ENCODE data around the gene C17orf114.
A peak's percentile ranks its signal among the peaks of the same experiment; 100 is the strongest.

C17orf114 gene

DNA sequence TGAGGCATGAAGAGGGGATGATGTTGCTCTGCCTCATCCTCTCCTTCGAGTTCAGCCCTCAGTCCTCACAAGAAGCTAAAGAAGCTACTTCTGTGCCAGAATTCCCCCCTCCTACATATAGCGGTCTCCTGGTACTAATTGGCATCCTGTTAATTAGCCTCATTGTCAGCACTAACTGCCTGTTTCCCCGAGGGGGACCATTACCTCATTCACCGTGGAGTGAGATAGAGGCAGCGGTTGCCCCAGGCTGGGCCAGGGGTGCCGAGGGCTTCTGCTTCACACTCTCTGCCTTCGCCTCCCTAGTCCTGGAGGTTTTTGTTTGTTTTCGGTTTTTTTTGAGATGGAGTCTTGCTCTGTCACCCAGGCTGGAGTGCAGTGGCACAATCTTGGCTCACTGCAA, 25.3 kb upstream of the C17orf114 start (continued):
- TF ChIP-seq, protein P1, sequence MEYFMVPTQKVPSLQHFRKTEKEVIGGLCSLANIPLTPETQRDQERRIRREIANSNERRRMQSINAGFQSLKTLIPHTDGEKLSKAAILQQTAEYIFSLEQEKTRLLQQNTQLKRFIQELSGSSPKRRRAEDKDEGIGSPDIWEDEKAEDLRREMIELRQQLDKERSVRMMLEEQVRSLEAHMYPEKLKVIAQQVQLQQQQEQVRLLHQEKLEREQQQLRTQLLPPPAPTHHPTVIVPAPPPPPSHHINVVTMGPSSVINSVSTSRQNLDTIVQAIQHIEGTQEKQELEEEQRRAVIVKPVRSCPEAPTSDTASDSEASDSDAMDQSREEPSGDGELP (IDR thresholded peaks at IDR 0.05; ENCODE audit: borderline replicate concordance, low read depth) = no peak
- no peak for TF ChIP-seq POLR2G (IDR thresholded peaks at IDR 0.05; ENCODE audit: low read depth, low read length)
- TF ChIP-seq JDP2 (CRISPR knock-in tag; IDR thresholded peaks at IDR 0.05; ENCODE audit: borderline replicate concordance) = no peak
- no peak for TF ChIP-seq ZNF337 (CRISPR knock-in tag; IDR thresholded peaks at IDR 0.05; ENCODE audit: borderline replicate concordance, low read depth)
- TF ChIP-seq ELF3 (CRISPR knock-in tag; IDR thresholded peaks at IDR 0.05) = no peak
- TF ChIP-seq ETV6 (CRISPR knock-in tag; conservative IDR thresholded peaks at IDR 0.05) = no peak

DNA sequence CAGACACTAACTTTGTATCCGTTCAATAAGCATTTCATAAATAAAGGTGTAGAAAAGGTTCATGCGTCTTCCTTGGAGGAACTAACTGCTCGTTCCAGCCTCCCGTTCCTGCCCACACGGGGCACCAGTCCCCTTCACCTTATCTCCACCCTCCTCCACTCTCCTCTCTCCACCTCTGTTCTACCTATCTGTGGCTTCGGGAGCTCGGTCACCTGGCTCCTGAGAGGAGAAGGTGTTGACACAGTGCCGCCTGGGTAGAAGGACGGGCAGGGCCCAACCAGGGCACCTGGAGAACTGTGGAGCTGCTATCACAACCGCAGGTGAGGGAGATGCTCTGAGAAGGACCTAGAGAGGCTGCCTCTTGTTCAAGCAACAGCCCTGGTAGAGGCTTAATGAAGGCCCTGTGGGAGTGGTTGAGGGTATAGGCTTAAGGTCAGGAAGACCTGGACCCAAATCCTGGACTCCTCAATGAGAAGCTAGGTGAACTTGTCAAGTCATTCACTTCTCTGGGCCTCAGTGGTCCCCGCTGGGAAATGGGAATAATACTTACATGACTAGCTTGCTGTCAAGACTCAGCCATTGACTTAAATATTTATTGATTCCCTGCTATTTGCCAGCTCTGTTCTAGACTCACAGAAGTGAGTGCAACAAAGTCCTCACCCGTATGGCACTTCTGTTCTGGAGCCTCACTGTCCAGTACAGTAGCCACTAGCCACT, 21.4 kb upstream of the C17orf114 start:
- CTCF ChIA-PET (ENCODE audit: low intra/inter-chr PET ratio, low total read pairs) = no interaction called here
- H3K36me3 ChIP-seq (replicated peaks in 1 of 2; ENCODE audit: control insufficient read depth in 1 of 2, insufficient read depth in 2 of 2, low read length in 2 of 2) = peaks cover 0 to 1% of the 10 kb centered on the region in 2 experiments; a peak in 1 of 5 replicates
- no peaks in the 10 kb centered on the region for H3K9me3 ChIP-seq (ENCODE audit: low read length)
- no TSS peak for BruUV-seq (replicated peaks)
- TF ChIP-seq MZF1 (CRISPR knock-in tag; IDR thresholded peaks at IDR 0.05; ENCODE audit: borderline replicate concordance) = no peak
- peak; percentile 85 for TF ChIP-seq ZNF629 (CRISPR knock-in tag; conservative IDR thresholded peaks at IDR 0.05)
- FAIRE-seq (no peak), ATAC-seq (no peak), DNase-seq (ENCODE audit: low spot score) (no peak)
- in situ Hi-C loops (cut with HindIII; ENCODE audit: extremely low pct_ligation_motif_present, low pct_unique_long_range_greater_than_20kb) = no loop called here
- POLR2A ChIA-PET = no interaction called here
- no peaks in the 10 kb centered on the region for H3K4me1 ChIP-seq (ENCODE audit: insufficient read depth, low read length)
- intact Hi-C loops (cut with micrococcal nuclease; ENCODE audit: unreplicated experiment) = no loop called here
- H3K79me2 ChIP-seq (ENCODE audit: insufficient read depth, low read length) = no peaks in the 10 kb centered on the region
- H3K9ac ChIP-seq (ENCODE audit: insufficient read depth, low read depth, low read length) = no peak overlapping the region
- no peaks in the 10 kb centered on the region for H3K27me3 ChIP-seq (ENCODE audit: control insufficient read depth in 1 of 2, insufficient read depth in 2 of 2, low read length in 2 of 2)
- no peaks in the 10 kb centered on the region for H4K20me1 ChIP-seq (ENCODE audit: insufficient read depth, low read length)
- no peak overlapping the region for H3K27ac ChIP-seq (ENCODE audit: extremely low read length, insufficient read depth, low read length)
- no peak overlapping the region for H3K4me2 ChIP-seq (ENCODE audit: low read depth, low read length)
- no peak overlapping the region for H3K4me3 ChIP-seq (replicated peaks in 1 of 3; ENCODE audit: insufficient read depth in 1 of 3, low read depth in 2 of 3, low read length in 3 of 3)
- no peak overlapping the region for H2AFZ ChIP-seq (ENCODE audit: low read length)
- 81% methylated on average over 11 of the region's 12 CpGs for WGBS (ENCODE audit: low lambda C conversion rate)
